Epithelial cell of esophagus (primary cell): ENCODE measurements around the gene GRB2.
A peak's percentile ranks its signal among the peaks of the same experiment; 100 is the strongest.
"Not testable (repeated sequence)": the region's sequence is repeated elsewhere in the genome, so short reads cannot be mapped to it uniquely, and the experiment has no call there.

Experiments
- DNase-seq: peaks from one replicate; pipeline ENCODE4 v3.0.0; 2010; ENCODE audit warnings: low read depth
- H3K4me3 ChIP-seq: 2 replicates; pipeline ENCODE4 v1.5.1; 2011; ENCODE audit warnings: mild to moderate bottlenecking, low read length, control low read depth
- CTCF ChIP-seq: IDR thresholded peaks from 2 replicates; pipeline ENCODE4 v1.5.1; 2011; ENCODE audit warnings: low read depth, mild to moderate bottlenecking, low read length, control low read depth, inconsistent platforms; ENCODE audit not compliant: insufficient read depth; ENCODE audit errors: missing control alignments

The GRB2 gene

GRCh38 chr17:75386430-75386829, 19.0 kb downstream of the GRB2 start:
- DNase-seq, result no peak
- no peak for TF ChIP-seq CTCF
- no peak overlapping the region for H3K4me3 ChIP-seq

- DNase-seq, result no peak
- no peak for TF ChIP-seq CTCF
Observed at GRCh38 chr17:75384751-75385150, 20.7 kb downstream of the GRB2 start.

GRCh38 chr17:75383842-75384195, 21.7 kb downstream of the GRB2 start:
- DNase-seq, result no peak
- TF ChIP-seq CTCF, result no peak
- no peak overlapping the region for H3K4me3 ChIP-seq

More at GRCh38 chr17:75384751-75385150, 20.7 kb downstream of the GRB2 start:
- H3K4me3 ChIP-seq, result no peak overlapping the region

GRCh38 chr17:75380750-75381149, 24.7 kb downstream of the GRB2 start:
- no peak for DNase-seq
- H3K4me3 ChIP-seq, result no peak overlapping the region
- TF ChIP-seq CTCF, result no peak

- TF ChIP-seq CTCF, result no peak
- peak; percentile 14 for DNase-seq
- H3K4me3 ChIP-seq, result no peak overlapping the region
Observed at GRCh38 chr17:75380315-75380714, 25.2 kb downstream of the GRB2 start.

- DNase-seq, H3K4me3 ChIP-seq: not testable (repeated sequence)
Observed at GRCh38 chr17:75379426-75379825, 26.1 kb downstream of the GRB2 start.

GRCh38 chr17:75373280-75373679, 32.2 kb downstream of the GRB2 start:
- TF ChIP-seq CTCF, result no peak
- no peak overlapping the region for H3K4me3 ChIP-seq
- no peak for DNase-seq

- no peak for DNase-seq
- H3K4me3 ChIP-seq, result no peak overlapping the region
- TF ChIP-seq CTCF, result no peak
Observed at GRCh38 chr17:75371981-75372380, 33.5 kb downstream of the GRB2 start.
